ENCODE measurements around the gene AANAT. TPM values are rescaled to one million over a fixed set of nuclear protein-coding genes. Genes with fewer than 3 reads are reported as not detected.
"Not testable (repeated sequence)": the region's sequence is repeated elsewhere in the genome, so short reads cannot be mapped to it uniquely, and the experiment has no call there.

Gene AANAT
- total RNA-seq, 1 experiment from 2014 or later, result not detected

- DNase-seq (ENCODE audit: low spot score), result peak; percentile 72
Measured at GRCh38 chr17:76506408-76507345, 39.3 kb downstream of the AANAT start.

DNA sequence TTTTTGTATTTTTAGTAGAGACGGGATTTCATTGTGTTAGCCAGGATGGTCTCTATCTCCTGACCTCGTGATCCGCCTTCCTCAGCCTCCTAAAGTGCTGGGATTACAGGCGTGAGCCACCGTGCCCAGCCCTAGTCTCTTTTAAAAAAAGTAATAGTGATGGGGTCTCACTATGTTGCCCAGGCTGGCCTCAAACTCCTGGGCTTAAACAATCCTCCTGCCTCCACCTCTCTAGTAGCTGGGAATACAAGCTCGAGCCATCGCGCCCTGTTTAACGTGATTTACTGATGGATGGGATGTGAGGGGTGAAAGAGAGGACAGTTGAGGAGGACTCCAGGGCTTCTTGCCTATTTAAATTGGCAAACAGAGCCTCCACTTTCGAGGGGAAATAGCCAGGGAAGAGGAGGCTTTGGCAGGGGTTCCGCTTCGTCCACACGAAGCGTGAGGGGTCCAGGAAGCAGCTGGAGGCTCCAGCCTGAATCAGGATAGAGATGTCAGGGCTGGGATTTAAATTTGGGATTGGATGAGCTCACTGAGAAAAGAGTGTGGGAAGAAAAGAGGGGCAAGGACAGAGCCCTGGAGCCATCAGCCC lies 41.2 kb downstream of the AANAT start:
- DNase-seq (ENCODE audit: low spot score), result not testable (repeated sequence)

- DNase-seq (ENCODE audit: low spot score), result no peak
Measured at GRCh38 chr17:76510831-76511244, 43.4 kb downstream of the AANAT start.

GRCh38 chr17:76511668-76512365 lies 44.4 kb downstream of the AANAT start:
- no peak for DNase-seq (ENCODE audit: low spot score)

DNA sequence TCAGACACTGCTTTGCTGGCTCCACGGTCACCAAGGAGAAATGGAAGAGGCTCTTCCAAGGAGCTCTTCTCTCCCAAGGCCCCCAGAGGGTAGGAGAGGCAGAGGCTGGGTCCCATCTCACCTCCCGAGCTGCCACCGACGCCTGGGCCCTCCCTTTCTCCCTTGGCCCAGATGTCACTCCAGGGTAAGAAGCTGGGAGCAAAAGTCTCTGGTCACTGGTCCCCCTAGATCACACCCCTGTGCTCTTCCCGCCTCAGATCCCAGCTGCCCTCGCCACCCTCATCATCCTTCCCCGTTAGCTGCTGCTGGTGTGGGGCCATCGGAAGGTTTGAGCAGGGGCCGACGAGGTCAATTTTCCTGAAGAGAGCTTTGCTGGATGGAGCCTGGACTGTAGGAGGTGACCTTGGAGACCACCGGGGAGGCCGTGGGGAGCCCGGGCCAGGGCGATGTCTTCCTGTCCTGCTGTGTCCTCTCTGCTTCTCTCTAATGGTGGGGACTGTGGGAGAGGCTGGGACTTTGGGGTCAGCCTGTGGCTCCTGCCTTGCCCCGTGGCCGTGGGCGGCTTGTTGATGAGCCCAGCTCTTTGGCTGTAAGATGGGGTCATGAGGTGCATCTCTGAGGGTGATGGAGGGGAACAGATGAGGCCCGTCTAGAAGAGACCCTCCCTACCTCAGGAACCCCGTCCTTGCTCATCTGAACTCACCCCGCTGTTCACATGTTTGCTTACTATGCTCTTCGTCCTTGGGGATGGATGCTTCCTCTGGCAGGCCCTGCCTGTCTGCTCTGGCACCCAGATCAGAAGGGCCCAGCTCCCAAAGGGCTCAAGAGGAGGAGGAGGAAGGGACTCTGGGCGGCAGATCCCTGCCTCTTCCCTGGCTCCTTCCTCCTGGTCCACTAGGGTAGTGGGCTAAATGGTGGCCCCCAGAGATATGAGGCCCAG lies 45.2 kb downstream of the AANAT start:
- DNase-seq (ENCODE audit: low spot score), result no peak

DNA sequence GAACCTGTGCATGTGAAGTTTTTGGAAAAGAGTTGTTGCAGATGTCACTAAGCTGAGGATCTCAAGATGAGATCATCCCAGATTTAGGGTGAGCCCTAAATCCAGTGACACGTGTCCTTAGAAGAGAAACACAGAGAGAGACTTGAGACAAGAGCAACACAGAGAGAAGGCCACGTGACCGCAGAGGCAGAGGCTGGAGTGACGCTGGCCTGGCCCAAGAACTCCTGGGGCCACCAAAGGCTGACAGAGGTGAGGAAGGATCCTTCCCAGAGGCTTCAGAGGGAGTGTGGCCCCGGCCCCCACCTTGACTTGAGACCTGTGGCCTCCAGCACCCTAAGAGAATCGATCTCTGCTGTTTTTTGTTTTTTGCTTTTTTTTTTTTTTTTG lies 45.9 kb downstream of the AANAT start:
- DNase-seq (ENCODE audit: low spot score), result no peak

DNA sequence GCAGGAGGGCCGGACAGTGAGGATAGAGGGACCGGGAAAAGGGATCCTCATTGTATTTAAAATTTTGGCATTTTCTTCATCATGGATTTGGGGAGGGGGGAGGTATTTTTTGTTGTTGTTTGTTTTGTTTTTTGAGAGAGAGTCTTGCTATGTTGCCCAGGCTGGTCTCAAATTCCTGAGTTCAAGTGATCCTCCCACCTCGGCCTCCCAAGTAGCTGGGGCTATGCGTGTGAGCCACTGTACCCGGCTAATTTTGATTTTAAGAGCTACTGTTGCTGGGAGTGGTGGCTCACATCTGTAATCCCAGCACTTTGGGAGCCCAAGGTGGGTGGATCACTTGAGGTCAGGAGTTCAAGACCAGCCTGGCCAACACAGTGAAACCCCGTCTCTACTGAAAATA lies 47.0 kb downstream of the AANAT start:
- not testable (repeated sequence) for DNase-seq (ENCODE audit: low spot score)

- DNase-seq (ENCODE audit: low spot score), result peak; percentile 67
Measured at GRCh38 chr17:76515274-76515949, 48.0 kb downstream of the AANAT start.

GRCh38 chr17:76517638-76518038 lies 50.2 kb downstream of the AANAT start:
- no peak for DNase-seq (ENCODE audit: low spot score)

DNA sequence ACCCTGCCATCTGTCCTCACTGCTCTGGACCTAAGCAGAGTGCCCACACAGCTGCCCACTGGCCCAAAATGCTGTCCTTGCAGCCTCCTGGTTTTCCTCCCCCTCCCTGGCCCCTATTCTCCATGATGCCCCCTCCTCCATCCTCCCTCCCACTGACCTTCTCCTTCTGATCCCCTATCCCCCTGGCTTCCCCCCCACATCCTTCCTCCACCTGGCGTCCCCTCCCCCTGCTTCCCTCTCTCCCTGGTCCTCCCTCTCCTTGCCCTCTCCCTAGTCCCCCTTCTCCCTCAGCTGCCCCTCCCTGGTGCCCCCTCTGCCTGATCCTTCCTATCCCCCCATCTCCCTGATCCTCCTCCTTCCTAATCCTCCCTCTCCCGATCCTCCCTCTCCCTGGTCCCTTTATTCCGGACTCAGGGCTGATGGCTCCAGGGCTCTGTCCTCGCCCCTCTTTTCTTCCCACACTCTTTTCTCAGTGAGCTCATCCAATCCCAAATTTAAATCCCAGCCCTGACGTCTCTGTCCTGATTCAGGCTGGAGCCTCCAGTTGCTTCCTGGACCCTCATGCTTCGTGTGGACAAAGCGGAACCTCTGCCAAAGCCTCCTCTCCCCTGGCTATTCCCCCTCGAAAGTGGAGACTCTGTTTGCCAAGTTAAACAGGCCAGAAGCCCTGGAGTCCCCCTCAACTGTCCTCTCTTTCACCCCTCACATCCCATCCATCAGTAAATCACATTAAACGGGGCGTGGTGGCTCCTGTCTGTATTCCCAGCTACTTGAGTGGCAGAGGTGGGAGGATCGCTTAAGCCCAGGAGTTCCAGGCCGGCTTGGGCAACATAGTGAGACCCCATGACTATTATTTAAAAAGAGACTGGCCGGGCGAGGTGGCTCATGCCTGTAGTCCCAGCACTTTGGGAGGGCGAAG lies 51.9 kb downstream of the AANAT start:
- DNase-seq (ENCODE audit: low spot score), result no peak

Other genes starting within 250 kb of the AANAT start
- gene RNF157, start 227.1 kb upstream of the AANAT start, total RNA-seq (2014; rRNA removed; shearing (Covaris generic)), result 6.8 and 7.8 TPM in 2 replicates
- gene UBALD2, start 202.3 kb upstream of the AANAT start, total RNA-seq (2014; rRNA removed; shearing (Covaris generic)), result 3.9 and 7.7 TPM in 2 replicates
- 2.3 and 2.4 TPM in 2 replicates for gene QRICH2, start 159.3 kb upstream of the AANAT start, total RNA-seq (2014; rRNA removed; shearing (Covaris generic))
- gene PRPSAP1, start 113.7 kb upstream of the AANAT start, total RNA-seq (2014; rRNA removed; shearing (Covaris generic)), result 48.1 and 49.7 TPM in 2 replicates
- 7.8 and 9.2 TPM in 2 replicates for gene SPHK1, start 83.0 kb upstream of the AANAT start, total RNA-seq (2014; rRNA removed; shearing (Covaris generic))
- gene UBE2O, start 14.5 kb upstream of the AANAT start, total RNA-seq (2014; rRNA removed; shearing (Covaris generic)), result 14.7 and 16.2 TPM in 2 replicates
- 9.0 and 17.4 TPM in 2 replicates for gene RHBDF2, start 33.8 kb downstream of the AANAT start, total RNA-seq (2014; rRNA removed; shearing (Covaris generic))
- gene CYGB, start 70.1 kb downstream of the AANAT start, total RNA-seq (2014; rRNA removed; shearing (Covaris generic)), result 0.25 and 1.8 TPM in 2 replicates
- not detected in 2 replicates for gene PRCD, start 72.4 kb downstream of the AANAT start, total RNA-seq (2014; rRNA removed; shearing (Covaris generic))
- gene ST6GALNAC2, start 118.3 kb downstream of the AANAT start, total RNA-seq (2014; rRNA removed; shearing (Covaris generic)), result 0.14 TPM in 1 of 2 replicates, not detected in the other
- gene ST6GALNAC1, start 176.2 kb downstream of the AANAT start, total RNA-seq (2014; rRNA removed; shearing (Covaris generic)), result not detected in 2 replicates
- gene MXRA7, start 243.4 kb downstream of the AANAT start, total RNA-seq (2014; rRNA removed; shearing (Covaris generic)), result 149 and 167 TPM in 2 replicates

All from H4 (cell line).